Sigmoid colon (tissue), 7 donors: ENCODE results near the gene GNAI3. TPM values are rescaled to one million over a fixed set of nuclear protein-coding genes. Genes with fewer than 3 reads are reported as not detected.

Source experiments
- DNase-seq: peaks from one replicate; pipeline ENCODE4 v3.0.0-alpha.2; 2019
- H3K27ac ChIP-seq, 4 donors: fragments of 200-600 bp; sonication (generic); one replicate each; pipeline ENCODE4 v1.5.1; 2016 to 2019; ENCODE audit warnings: mild to moderate bottlenecking in 1 of 4
- H3K27me3 ChIP-seq, 3 donors: fragments of 200-600 bp; sonication (generic); one replicate each; pipeline ENCODE4 v1.5.1; 2019; ENCODE audit warnings: mild to moderate bottlenecking in 1 of 3
- H3K36me3 ChIP-seq, 4 donors: fragments of 200-600 bp; sonication (generic); one replicate each; pipeline ENCODE4 v1.5.1; 2016 to 2019
- H3K4me1 ChIP-seq, 4 donors: fragments of 200-600 bp; sonication (generic); one replicate each; pipeline ENCODE4 v1.5.1; 2017 to 2019
- H3K4me3 ChIP-seq, 4 donors: fragments of 200-600 bp; sonication (generic); one replicate each; pipeline ENCODE4 v1.5.1; 2017 to 2019; ENCODE audit warnings: mild to moderate bottlenecking in 2 of 4, moderate library complexity in 1 of 4
- H3K9me3 ChIP-seq, 4 donors: fragments of 200-600 bp in 3 of 4; sonication (generic) in 3 of 4; one replicate each; pipeline versions ENCODE4 v1.5.1 to v1.6.1; 2013 to 2019
- EP300 ChIP-seq, 4 donors: sonication (generic); formaldehyde crosslinking; IDR thresholded peaks; one replicate each; pipeline ENCODE4 v1.6.1; 2017; ENCODE audit warnings: antibody characterized with exemption in 4 of 4
- POLR2A ChIP-seq, 2 donors: fragments of 450-650 bp; IDR thresholded peaks; one replicate each; pipeline ENCODE4 v1.6.1; 2016; ENCODE audit warnings: antibody characterized with exemption in 2 of 2, mild to moderate bottlenecking in 2 of 2, moderate library complexity in 2 of 2
- POLR2AphosphoS5 ChIP-seq, 4 donors: sonication (generic); formaldehyde crosslinking; IDR thresholded peaks; one replicate each; pipeline ENCODE4 v1.6.1; 2017; ENCODE audit warnings: antibody characterized with exemption in 4 of 4
- WGBS, 2 donors: extraction: QIAGEN DNeasy Blood & Tissue Kit; methylation state at CpG; one replicate each; pipeline ENCODE4 v1.1.7; 2013; 5-methylcytosine and 5-hydroxymethylcytosine counted together
- intact Hi-C: fragments of 100-400 bp; cut with DNase I; formaldehyde crosslinking; loops from one replicate; pipeline ENCODE4 v1.15.1; 2023
- polyA plus RNA-seq, 3 donors: library from polyadenylated mRNA; stranded (reverse); fragments of 200-250 nt; gene quantifications; one replicate each; pipeline ENCODE4 v1.2.3, GENCODE V29; 2013
- total RNA-seq, 4 donors: library from RNA; depleted of rRNA; stranded (reverse); fragments of >200 nt; gene quantifications; one replicate each; pipeline ENCODE4 v1.1.0, GENCODE V29; 2016
- TF ChIP-seq, protein P1 (sequence below), 4 experiments: fragments of 450-650 bp in 3 of 4; fragments of 200-600 bp in 1 of 4; IDR thresholded peaks; one replicate each; pipeline ENCODE4 v1.5.1; 2016 to 2019; ENCODE audit warnings: antibody characterized with exemption in 4 of 4, mild to moderate bottlenecking in 3 of 4, moderate library complexity in 2 of 4
- donor health status: healthy with polysubstance abuse.
- donor health status: Bipolar disorder and iron deficiency.
- donor health status: healthy.

The GNAI3 gene
- total and polyA plus RNA-seq, 7 donors = 4.2 to 6.4 (median 5.7) TPM

DNA sequence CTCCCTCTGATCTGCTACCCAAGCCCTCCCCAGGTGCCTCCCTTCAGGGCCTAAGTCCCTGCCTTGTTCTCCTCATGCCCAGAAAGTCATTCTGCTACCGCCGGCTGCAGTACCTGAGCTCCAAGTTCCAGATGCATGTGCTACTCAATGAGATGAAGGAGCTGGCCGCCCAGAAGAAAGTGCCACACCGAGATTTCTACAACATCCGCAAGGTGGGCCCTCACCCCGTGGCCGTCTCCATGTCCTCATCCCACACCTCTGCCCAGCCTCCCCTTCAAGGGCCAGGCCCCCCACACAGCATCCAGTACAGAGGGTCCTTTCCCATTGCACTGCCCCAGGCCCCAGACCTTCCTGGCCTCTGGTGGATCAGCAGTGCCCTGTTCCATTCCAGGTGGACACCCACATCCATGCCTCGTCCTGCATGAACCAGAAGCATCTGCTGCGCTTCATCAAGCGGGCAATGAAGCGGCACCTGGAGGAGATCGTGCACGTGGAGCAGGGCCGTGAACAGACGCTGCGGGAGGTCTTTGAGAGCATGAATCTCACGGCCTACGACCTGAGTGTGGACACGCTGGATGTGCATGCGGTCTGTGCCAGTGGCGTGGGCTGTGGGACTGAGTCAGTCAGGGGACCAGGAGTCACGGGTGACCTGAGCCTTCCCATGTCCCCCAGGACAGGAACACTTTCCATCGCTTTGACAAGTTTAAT, 79.4 kb downstream of the GNAI3 start:
- H3K4me1 ChIP-seq = peaks cover 0 to 25% (median 17%) of the 10 kb centered on the region in 4 donors
- H3K36me3 ChIP-seq = peaks cover 13 to 50% (median 31%) of the 10 kb centered on the region in 4 donors
- no peaks in the 10 kb centered on the region for H3K27me3 ChIP-seq
- H3K27ac ChIP-seq = no peak overlapping the region
- DNase-seq = no peak
- TF ChIP-seq EP300 (IDR thresholded peaks at IDR 0.05) (no peak), POLR2A (IDR thresholded peaks at IDR 0.05) (no peak), POLR2AphosphoS5 (IDR thresholded peaks at IDR 0.05) (no peak)
- TF ChIP-seq, protein P1, sequence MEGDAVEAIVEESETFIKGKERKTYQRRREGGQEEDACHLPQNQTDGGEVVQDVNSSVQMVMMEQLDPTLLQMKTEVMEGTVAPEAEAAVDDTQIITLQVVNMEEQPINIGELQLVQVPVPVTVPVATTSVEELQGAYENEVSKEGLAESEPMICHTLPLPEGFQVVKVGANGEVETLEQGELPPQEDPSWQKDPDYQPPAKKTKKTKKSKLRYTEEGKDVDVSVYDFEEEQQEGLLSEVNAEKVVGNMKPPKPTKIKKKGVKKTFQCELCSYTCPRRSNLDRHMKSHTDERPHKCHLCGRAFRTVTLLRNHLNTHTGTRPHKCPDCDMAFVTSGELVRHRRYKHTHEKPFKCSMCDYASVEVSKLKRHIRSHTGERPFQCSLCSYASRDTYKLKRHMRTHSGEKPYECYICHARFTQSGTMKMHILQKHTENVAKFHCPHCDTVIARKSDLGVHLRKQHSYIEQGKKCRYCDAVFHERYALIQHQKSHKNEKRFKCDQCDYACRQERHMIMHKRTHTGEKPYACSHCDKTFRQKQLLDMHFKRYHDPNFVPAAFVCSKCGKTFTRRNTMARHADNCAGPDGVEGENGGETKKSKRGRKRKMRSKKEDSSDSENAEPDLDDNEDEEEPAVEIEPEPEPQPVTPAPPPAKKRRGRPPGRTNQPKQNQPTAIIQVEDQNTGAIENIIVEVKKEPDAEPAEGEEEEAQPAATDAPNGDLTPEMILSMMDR (IDR thresholded peaks at IDR 0.05) = no peak
- no peak overlapping the region for H3K4me3 ChIP-seq
- intact Hi-C loops = no loop called here
- H3K9me3 ChIP-seq = no peaks in the 10 kb centered on the region
- WGBS, 2 donors = 93 to 95% methylated on average over 23 of the region's 23 CpGs

DNA sequence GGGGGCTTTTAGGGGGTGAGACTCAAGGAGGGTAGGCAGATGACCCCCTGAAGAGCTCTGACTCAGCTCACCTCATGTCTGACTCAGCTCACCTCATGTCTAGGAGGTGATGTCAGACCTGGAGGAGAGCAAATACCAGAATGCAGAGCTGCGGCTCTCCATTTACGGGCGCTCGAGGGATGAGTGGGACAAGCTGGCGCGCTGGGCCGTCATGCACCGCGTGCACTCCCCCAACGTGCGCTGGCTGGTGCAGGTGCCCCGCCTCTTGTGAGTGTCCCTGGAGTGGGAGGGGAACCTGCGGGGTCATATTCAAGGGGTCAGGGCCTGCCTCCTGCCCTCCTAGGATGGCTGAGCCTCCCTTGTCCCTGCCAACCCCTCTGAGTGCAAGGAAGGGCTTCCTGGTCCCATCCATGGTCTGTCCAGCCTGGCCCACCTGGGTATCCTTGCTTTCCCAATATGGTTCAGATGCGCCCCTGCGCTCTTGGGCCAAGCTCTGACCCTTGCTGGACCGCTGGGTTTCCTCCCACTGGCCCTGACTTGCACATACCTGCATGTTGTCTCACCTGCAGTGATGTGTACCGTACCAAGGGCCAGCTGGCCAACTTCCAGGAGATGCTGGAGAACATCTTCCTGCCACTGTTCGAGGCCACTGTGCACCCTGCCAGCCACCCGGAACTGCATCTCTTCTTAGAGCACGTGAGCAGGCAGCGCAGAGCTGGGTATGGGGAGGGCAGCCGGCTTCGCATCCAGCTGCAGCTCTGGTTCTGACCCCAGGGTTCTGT, 80.3 kb downstream of the GNAI3 start:
- Histone ChIP-seq H3K36me3 (peaks cover 13 to 50% (median 31%) of the 10 kb centered on the region in 4 donors), H3K27ac (no peak overlapping the region), H3K4me3 (no peak overlapping the region), H3K9me3 (no peaks in the 10 kb centered on the region), H3K4me1 (peaks cover 0 to 21% (median 16%) of the 10 kb centered on the region in 4 donors), H3K27me3 (no peaks in the 10 kb centered on the region)
- DNase-seq = no peak
- TF ChIP-seq, protein P1 (IDR thresholded peaks at IDR 0.05) = no peak
- TF ChIP-seq EP300 (IDR thresholded peaks at IDR 0.05) (no peak), POLR2AphosphoS5 (IDR thresholded peaks at IDR 0.05) (no peak), POLR2A (IDR thresholded peaks at IDR 0.05) (no peak)
- intact Hi-C loops = no loop called here
- 85 to 92% methylated on average over 23 of the region's 23 CpGs for WGBS, 2 donors

DNA sequence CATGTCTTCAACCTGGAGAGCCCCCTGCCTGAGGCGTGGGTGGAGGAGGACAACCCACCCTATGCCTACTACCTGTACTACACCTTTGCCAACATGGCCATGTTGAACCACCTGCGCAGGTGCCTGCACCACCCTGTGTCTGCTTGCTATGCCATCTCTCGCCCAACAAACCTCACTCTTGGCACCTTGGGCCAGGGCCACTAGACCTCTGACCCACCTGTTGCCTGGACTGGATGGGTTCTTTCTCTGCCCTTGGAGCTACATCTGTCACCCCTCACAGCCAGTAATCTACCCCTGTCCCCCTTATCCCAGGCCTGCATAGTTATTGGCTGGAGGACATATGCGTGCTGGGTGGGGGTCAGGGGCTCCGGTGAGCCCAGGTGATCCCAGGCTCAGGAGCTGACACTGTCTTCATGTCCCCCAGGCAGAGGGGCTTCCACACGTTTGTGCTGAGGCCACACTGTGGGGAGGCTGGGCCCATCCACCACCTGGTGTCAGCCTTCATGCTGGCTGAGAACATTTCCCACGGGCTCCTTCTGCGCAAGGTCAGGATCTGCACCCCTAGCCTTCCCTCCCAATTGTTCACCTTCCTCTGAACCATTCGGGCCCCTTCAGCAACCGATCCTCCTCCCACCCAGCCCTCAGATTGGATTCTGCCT, 81.1 kb downstream of the GNAI3 start:
- H3K36me3 ChIP-seq = peaks cover 13 to 50% (median 31%) of the 10 kb centered on the region in 4 donors
- 93 to 95% methylated on average over 10 of the region's 10 CpGs for WGBS, 2 donors

DNA sequence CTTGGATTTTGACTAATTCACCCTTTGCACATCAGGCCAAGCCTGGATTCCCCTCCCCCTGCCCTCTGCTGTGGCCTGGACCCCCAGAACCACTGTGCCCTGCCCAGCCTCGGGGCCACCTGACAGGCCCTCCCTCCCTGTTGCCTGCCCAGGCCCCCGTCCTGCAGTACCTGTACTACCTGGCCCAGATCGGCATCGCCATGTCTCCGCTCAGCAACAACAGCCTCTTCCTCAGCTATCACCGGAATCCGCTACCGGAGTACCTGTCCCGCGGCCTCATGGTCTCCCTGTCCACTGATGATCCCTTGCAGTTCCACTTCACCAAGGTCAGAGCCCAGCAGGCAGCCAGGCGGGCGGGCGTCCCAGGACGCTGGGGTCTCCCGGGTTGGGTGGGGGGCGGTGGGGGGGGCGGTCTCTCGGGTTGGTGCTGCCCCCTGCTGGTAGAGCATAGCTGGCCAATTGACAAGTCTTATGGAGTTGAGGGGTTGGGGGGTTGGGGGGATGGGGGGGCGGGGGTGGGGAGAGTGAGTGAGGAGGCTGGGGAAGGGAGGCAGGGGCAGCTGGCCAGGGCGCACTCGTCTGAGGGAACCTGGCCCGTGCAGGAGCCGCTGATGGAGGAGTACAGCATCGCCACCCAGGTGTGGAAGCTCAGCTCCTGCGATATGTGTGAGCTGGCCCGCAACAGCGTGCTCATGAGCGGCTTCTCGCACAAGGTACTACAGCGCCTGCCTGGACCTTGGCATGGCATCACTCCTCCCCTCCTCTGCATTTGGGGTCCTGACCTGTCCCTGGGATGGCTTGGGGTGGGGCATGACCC, 81.9 kb downstream of the GNAI3 start:
- H3K27me3 ChIP-seq = no peaks in the 10 kb centered on the region
- no peak overlapping the region for H3K4me3 ChIP-seq
- intact Hi-C loops = no loop called here
- DNase-seq = no peak
- peaks cover 13 to 50% (median 31%) of the 10 kb centered on the region in 4 donors for H3K36me3 ChIP-seq
- no peaks in the 10 kb centered on the region for H3K9me3 ChIP-seq
- TF ChIP-seq, protein P1 (IDR thresholded peaks at IDR 0.05) = peak in 1 of 4 experiments; percentile 43
- no peak for TF ChIP-seq POLR2AphosphoS5 (IDR thresholded peaks at IDR 0.05)
- no peak overlapping the region for H3K27ac ChIP-seq
- H3K4me1 ChIP-seq = peaks cover 0 to 10% (median 3%) of the 10 kb centered on the region in 4 donors
- 81 to 82% methylated on average over 30 of the region's 30 CpGs for WGBS, 2 donors

More for the DNA sequence above, 81.1 kb downstream of the GNAI3 start:
- no peak for DNase-seq
- no peak overlapping the region for H3K27ac ChIP-seq
- H3K9me3 ChIP-seq = no peaks in the 10 kb centered on the region
- peaks cover 0 to 14% (median 9%) of the 10 kb centered on the region in 4 donors for H3K4me1 ChIP-seq
- intact Hi-C loops = no loop called here
- no peaks in the 10 kb centered on the region for H3K27me3 ChIP-seq
- no peak for TF ChIP-seq POLR2AphosphoS5 (IDR thresholded peaks at IDR 0.05)
- TF ChIP-seq POLR2A (IDR thresholded peaks at IDR 0.05) = no peak
- TF ChIP-seq EP300 (IDR thresholded peaks at IDR 0.05) = no peak
- TF ChIP-seq, protein P1 (IDR thresholded peaks at IDR 0.05) = no peak
- H3K4me3 ChIP-seq = no peak overlapping the region
